Testis (tissue), 2 donors: Measurements from ENCODE around the gene FOXF2.

Source experiments
- CTCF ChIP-seq, 3 experiments: fragments of 450-650 bp in 2 of 3; fragments of 200-600 bp in 1 of 3; sonication (generic) in 1 of 3; IDR thresholded peaks; one replicate each; pipeline ENCODE4 v1.5.1; 2016 to 2019; ENCODE audit warnings: antibody characterized with exemption in 3 of 3, mild to moderate bottlenecking in 2 of 3, moderate library complexity in 1 of 3
- POLR2A ChIP-seq: fragments of 450-650 bp; IDR thresholded peaks from one replicate; pipeline ENCODE4 v1.6.1; 2017; ENCODE audit warnings: antibody characterized with exemption, mild to moderate bottlenecking, moderate library complexity

- TF ChIP-seq CTCF (IDR thresholded peaks at IDR 0.05) (no peak), POLR2A (no peak)
These were observed 21.6 kb upstream of the FOXF2 start for GRCh38 chr6:1367771-1368170.
